ENCODE measurements around the gene SAXO2.
"Not testable (repeated sequence)": the region's sequence is repeated elsewhere in the genome, so short reads cannot be mapped to it uniquely, and the experiment has no call there.

Gene SAXO2

DNA sequence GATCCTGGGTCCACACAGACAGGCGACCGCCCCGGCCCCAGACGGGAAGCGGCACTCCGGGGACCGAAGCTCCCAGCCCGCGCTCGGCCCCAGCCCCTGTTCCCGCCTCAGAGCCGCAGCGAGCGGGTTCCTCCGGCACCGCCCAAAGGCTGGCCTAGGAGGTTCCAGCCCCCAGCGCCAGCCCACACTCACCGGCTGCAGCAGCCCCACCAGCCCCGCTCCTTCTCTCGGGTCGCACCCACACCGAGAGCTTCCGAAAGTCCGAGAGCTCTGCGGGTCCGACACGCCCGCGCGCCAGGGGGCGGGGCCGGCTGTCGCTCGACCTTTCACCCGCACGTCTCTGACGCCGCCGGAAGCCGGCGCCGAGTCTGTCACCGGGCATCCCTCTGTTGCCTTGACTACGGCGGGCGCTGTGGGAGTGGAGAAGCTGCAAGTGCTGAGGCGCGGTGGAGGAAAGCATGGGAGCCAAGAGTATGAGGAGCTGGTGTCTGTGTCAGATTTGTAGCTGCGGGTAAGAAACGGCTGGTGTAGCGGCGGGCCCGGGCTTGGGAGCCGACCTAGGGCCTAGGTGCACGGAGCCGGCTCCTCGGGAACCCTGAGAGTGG is at the start of gene SAXO2, which contains the start of gene EFL1:
Gene SAXO2, plus strand, starts transcription at position 397 of the 605 bp plus-strand sequence. Its CDS starts 62 bp downstream, at position 459.
Gene EFL1, minus strand, starts transcription at position 313 of the 605 bp plus-strand sequence. CDS start 956 bp downstream, outside the sequence.
- peak; percentile 73 for DNase-seq (ENCODE audit: low read depth)

DNA sequence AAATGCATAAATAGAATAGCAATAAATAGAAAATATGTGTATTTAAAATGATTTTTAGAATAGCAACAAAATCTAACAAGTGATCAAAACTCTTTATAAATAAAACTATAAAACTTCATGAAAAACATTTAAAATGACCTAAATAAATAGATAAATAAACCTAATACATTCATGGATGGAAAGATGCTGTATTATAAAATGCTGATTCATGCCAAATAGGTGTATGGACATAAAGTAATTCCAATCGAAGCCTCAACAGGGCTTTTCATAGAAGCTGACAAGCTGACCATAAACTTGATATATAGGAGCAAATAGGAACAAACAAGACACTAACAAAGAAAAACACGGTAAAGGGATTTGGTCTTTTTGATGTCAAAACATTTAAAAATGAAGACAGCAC is 46.5 kb upstream of the SAXO2 start:
- not testable (repeated sequence) for DNase-seq (ENCODE audit: low read depth)

DNA sequence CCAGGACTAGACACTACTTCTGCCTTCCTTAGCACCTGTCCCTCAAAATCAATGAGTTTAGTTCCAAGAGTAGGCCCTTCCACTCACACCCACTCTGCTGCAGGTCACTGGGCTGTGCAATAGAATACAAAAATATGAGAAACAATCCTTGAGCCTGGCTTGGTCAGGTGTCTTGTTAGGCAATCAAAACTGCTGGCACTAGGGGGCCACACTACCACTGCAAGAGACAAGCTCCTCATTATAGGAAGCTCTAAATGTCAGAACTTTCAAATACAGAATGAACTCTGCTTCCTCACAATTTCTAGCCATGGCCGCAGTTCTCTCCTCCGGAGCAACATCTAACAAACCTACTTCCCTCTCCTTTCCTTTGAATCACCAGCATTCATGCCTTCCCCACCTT is 41.1 kb upstream of the SAXO2 start:
- not testable (repeated sequence) for DNase-seq (ENCODE audit: low read depth)

DNA sequence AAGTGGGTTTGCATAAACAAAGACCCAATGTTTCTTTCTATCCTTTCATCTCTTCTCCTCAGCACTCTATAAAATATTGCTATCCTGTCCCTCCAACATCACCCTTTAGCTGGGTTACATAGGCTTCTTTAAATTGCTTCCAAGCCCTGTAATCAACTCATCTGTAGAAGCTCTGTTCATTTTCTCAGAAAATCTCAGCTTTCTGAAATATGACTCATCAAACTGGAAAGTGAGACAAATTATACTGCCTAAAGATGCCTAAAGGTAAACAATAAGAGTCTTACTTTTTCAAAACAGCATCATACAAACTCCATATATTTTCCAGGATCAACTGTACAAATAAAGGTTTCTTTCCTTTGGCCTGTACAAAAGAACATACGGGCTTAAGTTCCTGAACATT is 33.9 kb upstream of the SAXO2 start:
- no peak for DNase-seq (ENCODE audit: low read depth)

DNA sequence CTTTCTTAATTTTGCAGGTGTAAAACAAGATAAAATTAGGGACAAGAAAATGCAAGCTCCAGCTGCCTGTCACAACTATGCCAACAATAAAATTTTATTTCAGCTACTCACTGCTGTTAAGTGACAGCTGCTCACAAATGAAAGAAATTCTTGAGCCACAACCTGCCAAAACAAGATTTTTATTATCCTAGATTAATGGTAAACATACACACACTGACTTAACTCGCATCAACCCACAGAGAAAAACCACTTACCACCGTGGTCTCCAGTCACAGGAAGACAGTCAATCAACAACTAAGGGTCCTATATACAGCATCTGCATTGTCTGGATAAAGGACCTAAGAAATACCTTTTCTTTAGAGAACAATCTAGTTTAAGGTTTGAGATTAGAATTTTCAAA is 31.4 kb upstream of the SAXO2 start:
- DNase-seq (ENCODE audit: low read depth) = no peak

DNA sequence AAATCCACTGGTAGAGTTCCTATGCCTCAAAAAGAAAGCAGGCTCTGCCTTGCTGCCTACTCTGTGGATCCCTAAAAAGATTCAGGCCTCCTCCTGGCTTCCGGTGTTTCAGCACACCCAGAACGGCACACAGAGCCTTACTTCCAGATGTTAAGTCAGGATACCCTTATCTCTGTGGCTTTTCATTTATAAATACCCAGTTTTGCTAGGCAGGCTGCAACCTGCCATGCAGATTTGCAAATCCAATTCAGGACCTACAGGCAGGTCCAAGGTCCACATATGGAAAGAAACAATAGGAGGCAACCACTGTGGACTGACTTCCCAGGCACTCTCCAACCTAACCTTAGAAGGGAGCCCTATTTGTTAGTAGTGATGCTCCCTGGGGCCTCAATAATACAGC is 30.8 kb upstream of the SAXO2 start:
- DNase-seq (ENCODE audit: low read depth) = no peak

DNA sequence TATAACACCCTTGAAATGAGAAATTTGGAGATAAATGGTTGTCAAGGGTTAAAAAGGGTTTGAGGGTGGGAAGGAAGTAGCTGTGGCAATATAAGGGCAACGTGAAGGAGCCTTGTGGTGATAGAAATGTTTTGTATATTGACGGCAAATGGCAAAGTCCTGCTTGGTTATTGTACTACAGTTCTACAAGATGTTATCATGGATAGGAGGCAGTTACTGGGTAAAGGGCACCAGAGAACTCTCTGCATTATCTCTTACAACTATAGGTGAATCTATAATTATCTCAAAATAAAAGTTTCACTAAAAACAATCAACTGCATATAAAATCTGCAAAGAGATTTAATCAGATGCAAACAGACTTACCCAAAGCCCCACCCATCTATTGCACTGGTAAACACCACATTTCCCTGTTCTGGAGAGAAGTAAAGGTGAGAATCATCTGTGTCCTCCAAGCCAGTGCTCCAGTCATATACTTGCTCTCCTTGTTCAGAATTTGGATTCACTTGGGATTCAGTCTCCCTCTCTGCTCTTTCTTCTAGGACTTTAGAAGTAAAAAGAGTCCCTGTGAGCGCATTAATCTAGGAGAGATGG is 24.6 kb upstream of the SAXO2 start:
- not testable (repeated sequence) for DNase-seq (ENCODE audit: low read depth)

GRCh38 chr15:82239685-82240391 is 22.8 kb upstream of the SAXO2 start:
- DNase-seq (ENCODE audit: low read depth) = no peak

DNA sequence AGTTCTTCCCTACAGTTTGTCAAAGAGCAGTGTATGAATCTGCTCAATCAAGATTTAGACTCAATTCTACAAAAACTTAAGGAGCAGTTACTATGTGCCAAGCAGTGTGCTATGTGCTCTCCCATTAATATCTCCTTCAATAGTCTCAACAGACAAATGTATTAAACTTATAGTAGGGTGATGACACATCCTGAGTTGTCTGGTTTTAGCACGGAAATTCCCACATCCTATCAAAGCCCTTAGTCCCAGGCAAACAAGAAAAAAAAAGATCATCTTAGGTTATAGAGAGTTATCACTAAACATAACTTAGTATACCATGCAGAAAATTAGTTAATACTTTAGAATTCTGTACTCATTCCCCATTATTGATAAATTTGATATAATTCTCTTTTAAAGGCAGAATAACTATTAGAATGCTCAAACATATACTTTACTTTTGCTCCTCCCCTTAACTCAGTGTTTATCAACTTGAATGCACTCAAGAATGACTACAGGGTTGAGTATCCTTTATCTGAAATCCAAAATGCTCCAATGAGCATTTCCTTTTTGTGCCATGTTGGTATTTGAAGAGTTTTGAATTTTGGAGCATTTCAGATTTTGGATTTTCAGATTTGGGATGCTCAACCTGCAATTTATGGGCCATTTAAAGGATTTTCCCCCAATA is 20.6 kb upstream of the SAXO2 start:
- DNase-seq (ENCODE audit: low read depth) = not testable (repeated sequence)

- DNase-seq (ENCODE audit: low read depth) = not testable (repeated sequence)
Measured at GRCh38 chr15:82243644-82244043, 19.0 kb upstream of the SAXO2 start.

- not testable (repeated sequence) for DNase-seq (ENCODE audit: low read depth)
Measured at GRCh38 chr15:82245956-82246355, 16.7 kb upstream of the SAXO2 start.

GRCh38 chr15:82248261-82248660 is 14.4 kb upstream of the SAXO2 start:
- DNase-seq (ENCODE audit: low read depth) = not testable (repeated sequence)

GRCh38 chr15:82261566-82262421 is 824 bp upstream of the SAXO2 start:
- DNase-seq (ENCODE audit: low read depth) = peak; percentile 50

GRCh38 chr15:82263350-82263749 is 732 bp downstream of the SAXO2 start:
- DNase-seq (ENCODE audit: low read depth) = no peak

DNA sequence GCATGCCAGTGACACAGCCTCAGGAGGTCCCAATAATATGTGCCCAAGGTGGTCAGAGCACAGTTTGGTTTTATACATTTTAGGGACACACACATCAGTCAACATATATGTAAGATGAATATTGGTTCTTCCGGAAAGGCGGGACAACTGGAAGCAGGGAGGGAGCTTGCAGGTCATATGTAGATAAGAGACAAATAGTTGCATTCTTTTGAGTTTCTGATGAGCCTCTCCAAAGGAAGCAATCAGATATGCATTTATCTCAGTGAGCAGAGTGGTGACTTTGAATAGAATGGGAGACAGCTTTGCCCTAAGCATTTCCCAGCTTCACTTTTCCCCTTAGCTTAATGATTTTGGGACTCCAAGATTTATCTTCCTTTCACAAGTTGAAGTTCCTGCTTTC is 4.5 kb downstream of the SAXO2 start:
- not testable (repeated sequence) for DNase-seq (ENCODE audit: low read depth)

GRCh38 chr15:82268454-82268853 is 5.8 kb downstream of the SAXO2 start:
- DNase-seq (ENCODE audit: low read depth) = not testable (repeated sequence)

DNA sequence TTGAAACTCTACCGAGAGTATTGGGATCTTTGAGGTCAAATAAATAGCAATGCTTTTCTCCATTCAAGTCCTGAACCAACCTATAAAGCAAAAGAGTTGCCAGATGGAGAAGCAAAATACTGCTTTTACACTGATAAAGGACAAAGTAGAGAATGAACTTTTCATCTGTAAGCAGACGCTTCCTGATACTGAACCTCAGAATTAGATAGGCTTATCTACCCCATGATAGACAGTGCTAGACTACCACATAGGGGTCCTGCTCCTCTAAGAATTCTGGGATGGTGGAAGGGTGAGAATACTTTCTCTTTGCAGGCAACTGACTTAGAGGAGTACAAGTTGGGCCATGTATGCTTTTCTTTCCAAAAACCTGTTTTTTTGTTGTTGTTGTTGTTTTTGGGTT is 9.5 kb downstream of the SAXO2 start:
- DNase-seq (ENCODE audit: low read depth) = no peak

DNA sequence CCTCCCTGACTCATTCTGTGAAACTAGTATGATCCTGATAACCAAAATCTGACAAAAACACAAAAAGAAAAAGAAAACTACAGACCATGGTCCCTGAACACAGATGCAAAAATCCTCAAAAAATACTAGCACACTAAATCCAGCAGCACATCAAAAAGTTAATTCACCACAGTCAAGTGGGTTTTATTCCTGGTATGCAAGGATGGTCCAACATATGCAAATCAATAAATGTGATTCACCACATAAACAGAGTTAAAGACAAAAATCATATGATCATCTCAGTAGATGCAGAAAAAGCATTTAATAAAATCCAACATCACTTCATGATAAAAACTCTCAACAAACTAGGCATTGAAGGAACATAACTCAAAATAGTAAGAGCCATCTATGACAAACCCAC is 12.8 kb downstream of the SAXO2 start:
- DNase-seq (ENCODE audit: low read depth) = no peak

GRCh38 chr15:82281276-82281675 is 18.7 kb downstream of the SAXO2 start:
- not testable (repeated sequence) for DNase-seq (ENCODE audit: low read depth)

DNA sequence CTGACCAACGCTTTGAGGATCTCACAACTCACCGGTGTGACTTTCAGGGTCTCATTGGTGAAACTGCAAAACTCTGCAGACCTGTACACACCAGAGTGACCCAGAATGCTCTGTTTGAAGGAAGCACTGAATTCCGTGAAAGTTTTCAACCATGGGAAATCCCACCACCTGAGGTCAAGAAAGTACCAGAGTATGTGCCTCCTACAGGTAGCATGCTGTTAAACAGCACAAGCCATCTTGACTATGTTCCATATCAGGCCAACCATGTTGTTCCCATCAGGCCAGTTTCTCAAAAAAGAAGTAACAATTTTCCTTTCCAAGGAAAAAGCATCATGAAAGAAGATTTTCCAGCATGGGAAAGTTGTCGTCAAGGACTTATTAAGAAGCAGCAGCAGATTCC is 19.8 kb downstream of the SAXO2 start:
- DNase-seq (ENCODE audit: low read depth) = not testable (repeated sequence)

DNA sequence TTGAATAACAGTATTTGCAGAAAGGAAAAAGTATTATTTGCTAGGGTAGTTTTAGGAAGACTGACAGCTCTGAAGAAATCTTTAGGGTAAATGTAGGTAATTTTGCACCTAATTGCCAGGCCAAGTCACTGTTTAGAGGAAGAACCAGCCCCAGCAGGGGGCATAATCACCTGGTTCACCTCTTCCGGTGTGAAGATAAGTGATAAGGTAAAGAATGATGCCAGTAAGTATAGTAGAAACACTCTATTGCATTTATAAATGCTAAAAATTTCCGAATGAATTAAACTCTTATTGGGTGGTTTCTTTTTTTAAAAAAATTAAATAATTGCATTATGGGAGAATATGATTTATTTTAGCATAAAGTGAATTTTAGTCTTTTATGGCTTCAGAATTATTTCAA is 21.8 kb downstream of the SAXO2 start:
- not testable (repeated sequence) for DNase-seq (ENCODE audit: low read depth)

DNA sequence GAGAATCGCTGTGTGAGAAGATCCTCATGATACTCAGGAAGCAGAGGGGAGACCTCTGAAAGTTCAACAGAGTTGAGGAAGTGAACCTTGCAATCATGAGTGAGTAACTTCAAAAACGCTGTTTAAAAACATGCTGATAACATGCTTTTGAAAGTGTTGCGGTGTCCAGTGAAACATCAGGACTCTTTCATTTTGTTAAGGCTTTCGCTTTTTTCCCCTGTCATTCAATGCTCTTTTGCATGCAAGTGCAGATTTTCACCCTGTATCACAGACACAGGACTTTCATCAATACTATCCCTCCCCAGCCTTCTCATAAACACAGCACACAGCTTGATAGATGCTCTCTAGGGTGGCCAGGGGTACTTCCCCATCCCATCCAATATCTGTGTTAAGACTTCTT is 23.9 kb downstream of the SAXO2 start:
- DNase-seq (ENCODE audit: low read depth) = not testable (repeated sequence)
